ENCODE measurements around the gene PLA1A. TPM values are rescaled to one million over a fixed set of nuclear protein-coding genes. Genes with fewer than 3 reads are reported as not detected.
A peak's percentile ranks its signal among the peaks of the same experiment; 100 is the strongest.

PLA1A gene
- total and polyA plus RNA-seq, 12 donors: 0.55 to 19.3 (median 1.9) TPM

DNA sequence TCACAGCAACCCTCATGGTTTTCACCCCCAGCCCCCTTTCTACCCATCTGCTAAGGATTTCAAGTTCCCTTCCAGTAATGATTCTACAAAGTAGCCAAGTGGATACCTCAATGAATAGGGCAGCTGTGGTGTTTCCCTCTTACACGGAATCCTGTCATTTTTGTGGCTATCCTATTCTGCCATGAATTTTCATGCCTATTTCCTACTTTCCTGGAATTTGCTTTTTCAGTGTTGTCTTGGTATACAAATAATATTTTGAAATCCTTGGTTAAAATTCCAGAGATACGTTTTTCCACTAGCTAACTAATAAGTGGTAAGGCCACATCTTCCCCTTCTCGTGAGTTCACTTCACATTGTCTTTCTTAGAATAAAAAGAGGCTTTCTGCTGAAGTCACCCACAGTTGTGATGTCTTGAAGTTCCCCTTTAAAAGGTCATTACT lies 10.9 kb upstream of the PLA1A start:
- ATAC-seq (no peak), DNase-seq (no peak)
- peak overlapping the region in 1 of 10 donors; percentile 83 for H3K27ac ChIP-seq
- intact Hi-C loops (cut with DNase I): loop anchor here in 2 of 10 donors (5.0 to 10.0 kb wide), 2 partner anchors 88 to 346 kb away; partner anchors contain the start of gene COX17 (in 1 of the 2)
- 85 to 92% methylated on average over 3 of the region's 3 CpGs for WGBS, 2 donors
- peaks cover 0 to 3% (median 0%) of the 10 kb centered on the region in 11 donors for H3K9me3 ChIP-seq
- H3K4me3 ChIP-seq: no peak overlapping the region
- peaks cover 0 to 46% (median 0%) of the 10 kb centered on the region in 9 donors for H3K4me1 ChIP-seq
- peaks cover 0 to 56% (median 4%) of the 10 kb centered on the region in 9 donors for H3K36me3 ChIP-seq
- H3K27me3 ChIP-seq: no peaks in the 10 kb centered on the region
- TF ChIP-seq, protein P1, sequence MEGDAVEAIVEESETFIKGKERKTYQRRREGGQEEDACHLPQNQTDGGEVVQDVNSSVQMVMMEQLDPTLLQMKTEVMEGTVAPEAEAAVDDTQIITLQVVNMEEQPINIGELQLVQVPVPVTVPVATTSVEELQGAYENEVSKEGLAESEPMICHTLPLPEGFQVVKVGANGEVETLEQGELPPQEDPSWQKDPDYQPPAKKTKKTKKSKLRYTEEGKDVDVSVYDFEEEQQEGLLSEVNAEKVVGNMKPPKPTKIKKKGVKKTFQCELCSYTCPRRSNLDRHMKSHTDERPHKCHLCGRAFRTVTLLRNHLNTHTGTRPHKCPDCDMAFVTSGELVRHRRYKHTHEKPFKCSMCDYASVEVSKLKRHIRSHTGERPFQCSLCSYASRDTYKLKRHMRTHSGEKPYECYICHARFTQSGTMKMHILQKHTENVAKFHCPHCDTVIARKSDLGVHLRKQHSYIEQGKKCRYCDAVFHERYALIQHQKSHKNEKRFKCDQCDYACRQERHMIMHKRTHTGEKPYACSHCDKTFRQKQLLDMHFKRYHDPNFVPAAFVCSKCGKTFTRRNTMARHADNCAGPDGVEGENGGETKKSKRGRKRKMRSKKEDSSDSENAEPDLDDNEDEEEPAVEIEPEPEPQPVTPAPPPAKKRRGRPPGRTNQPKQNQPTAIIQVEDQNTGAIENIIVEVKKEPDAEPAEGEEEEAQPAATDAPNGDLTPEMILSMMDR (IDR thresholded peaks at IDR 0.05): no peak

DNA sequence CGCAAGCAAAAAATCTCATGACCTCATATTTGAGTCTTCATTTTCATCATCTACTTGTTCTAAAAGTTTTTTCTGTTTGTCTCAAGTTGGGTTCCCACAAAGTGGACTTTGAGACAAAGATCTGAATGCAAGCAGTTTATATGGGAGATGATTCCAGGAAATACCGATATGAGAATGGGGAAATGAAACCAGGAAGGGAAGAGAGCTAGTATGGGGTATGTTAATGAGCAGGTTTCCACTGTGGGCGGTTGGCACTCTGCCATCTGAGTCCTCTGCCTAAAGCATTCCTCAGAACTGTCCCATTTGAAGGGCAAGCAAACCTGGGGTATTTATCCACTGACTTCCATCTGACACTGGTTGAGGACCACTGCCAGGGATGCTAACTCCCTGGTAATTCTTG lies 9.6 kb upstream of the PLA1A start:
- intact Hi-C loops (cut with DNase I): loop anchor here in 2 of 10 donors (5.0 to 10.0 kb wide), 2 partner anchors 87 to 344 kb away; partner anchors contain the start of gene COX17 (in 1 of the 2)
- peak in 6 of 8 donors; percentile 49 to 78 (median 68) for ATAC-seq
- H3K9me3 ChIP-seq: peaks cover 0 to 3% (median 0%) of the 10 kb centered on the region in 11 donors
- H3K27me3 ChIP-seq: no peaks in the 10 kb centered on the region
- no peak overlapping the region for H3K4me3 ChIP-seq
- DNase-seq: peak; percentile 45 to 53
- 72 to 75% methylated on average over 3 of the region's 3 CpGs for WGBS, 2 donors
- H3K27ac ChIP-seq: peak overlapping the region in 5 of 10 donors; percentile 35 to 83 (median 51)
- TF ChIP-seq, protein P1 (IDR thresholded peaks at IDR 0.05): no peak
- peaks cover 0 to 50% (median 4%) of the 10 kb centered on the region in 9 donors for H3K36me3 ChIP-seq
- H3K4me1 ChIP-seq: peaks cover 0 to 46% (median 0%) of the 10 kb centered on the region in 9 donors

DNA sequence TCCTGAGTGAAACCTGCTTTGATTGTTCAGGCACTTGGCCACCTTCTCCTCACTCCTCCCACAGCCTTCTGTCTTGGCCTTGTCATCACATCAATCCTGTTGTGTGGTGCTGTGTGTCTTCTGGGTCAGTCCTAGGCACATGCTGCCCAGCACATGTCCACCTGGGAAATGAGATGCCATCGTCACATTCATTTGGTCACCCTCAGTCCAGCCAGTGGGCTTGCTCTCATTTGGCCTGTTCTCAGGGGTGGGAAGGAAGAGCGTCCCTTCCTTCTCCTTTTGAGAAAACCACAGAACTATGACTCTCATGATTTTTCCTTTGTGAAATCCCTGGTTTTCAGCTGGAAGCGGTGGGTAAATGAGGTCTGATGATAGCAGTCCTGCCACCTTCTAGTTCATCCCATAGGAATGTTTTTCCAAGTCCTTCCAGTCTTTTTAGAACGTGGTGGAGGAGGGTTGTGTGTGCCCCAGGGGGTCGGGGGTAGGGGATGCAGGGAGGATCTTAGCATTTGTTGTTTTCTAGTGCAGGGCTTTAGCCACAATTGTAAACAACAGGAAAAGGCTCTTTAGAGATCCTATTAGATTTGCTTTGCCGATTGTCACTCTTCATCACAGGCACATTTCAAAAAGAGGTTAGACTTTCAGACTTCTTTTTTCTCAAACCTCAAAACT lies 8.4 kb upstream of the PLA1A start:
- intact Hi-C loops (cut with DNase I): loop anchor here in 2 of 10 donors (5.0 to 10.0 kb wide), 2 partner anchors 86 to 343 kb away; partner anchors contain the start of gene COX17 (in 1 of the 2)
- Histone ChIP-seq H3K4me1 (peaks cover 0 to 46% (median 0%) of the 10 kb centered on the region in 9 donors), H3K27ac (peak overlapping the region in 2 of 10 donors; percentile 51 to 83), H3K27me3 (no peaks in the 10 kb centered on the region), H3K4me3 (no peak overlapping the region), H3K36me3 (peaks cover 0 to 44% (median 4%) of the 10 kb centered on the region in 9 donors), H3K9me3 (peaks cover 0 to 3% (median 0%) of the 10 kb centered on the region in 11 donors)
- 73 to 77% methylated on average over 6 of the region's 6 CpGs for WGBS, 2 donors
- TF ChIP-seq, protein P1 (IDR thresholded peaks at IDR 0.05): no peak
- DNase-seq (no peak), ATAC-seq (peak in 6 of 8 donors; percentile 30 to 64 (median 49))

DNA sequence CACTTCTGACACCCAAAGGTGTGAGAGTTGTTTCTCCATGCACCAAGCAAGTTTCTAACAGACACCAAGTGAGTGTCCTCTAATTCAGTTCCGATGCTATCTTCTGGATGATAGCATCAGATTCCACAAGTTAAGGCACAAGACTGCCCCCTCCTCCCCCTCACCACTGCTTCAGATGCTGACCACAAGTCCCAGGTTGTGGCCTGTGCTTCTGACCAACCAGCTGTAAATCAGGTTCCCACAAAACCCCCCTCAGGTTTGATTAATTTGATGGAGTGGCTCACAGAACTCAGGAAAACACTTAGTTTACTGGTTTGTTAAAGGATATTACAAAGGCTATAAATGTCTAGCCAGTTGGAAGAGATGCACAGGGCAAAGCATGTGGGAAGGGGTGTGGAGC lies 7.0 kb upstream of the PLA1A start:
- Histone ChIP-seq H3K4me1 (peaks cover 0 to 45% (median 6%) of the 10 kb centered on the region in 9 donors), H3K27ac (no peak overlapping the region), H3K36me3 (peaks cover 0 to 39% (median 4%) of the 10 kb centered on the region in 9 donors), H3K27me3 (no peaks in the 10 kb centered on the region), H3K9me3 (peaks cover 0 to 3% (median 0%) of the 10 kb centered on the region in 11 donors), H3K4me3 (no peak overlapping the region)
- 91 to 97% methylated on average over 1 of the region's 1 CpG for WGBS, 2 donors
- no peak for ATAC-seq
- intact Hi-C loops (cut with DNase I): loop anchor here in 1 of 10 donors (10.0 kb wide), 1 partner anchor 84 kb away; the partner anchor contains the start of gene COX17
- TF ChIP-seq, protein P1 (IDR thresholded peaks at IDR 0.05): no peak
- no peak for DNase-seq

Data from heart right ventricle (tissue), 16 donors.